WTC11 (cell line): ENCODE data around the gene PHYHIPL. TPM values are rescaled to one million over a fixed set of nuclear protein-coding genes. Genes with fewer than 3 reads are reported as not detected.

Experiments used
- ATAC-seq: fragments of 200-7000 bp; cut with Tn5 transposase; 2 replicates; pipeline ENCODE4 v1.10.0; 2021; ENCODE audit warnings: mild to moderate bottlenecking, moderate library complexity
- CTCF ChIA-PET: fragments of 300-600 bp; sonication (Branson Sonifier 250); formaldehyde crosslinking; loops from one replicate; lab custom pipeline; 2021; ENCODE audit warnings: antibody characterized with exemption; lab: Charles Lee
- POLR2A ChIA-PET: fragments of 350-600 bp; sonication (Branson Sonifier 250); formaldehyde crosslinking; loops from one replicate; lab custom pipeline; 2021; ENCODE audit warnings: antibody characterized with exemption; lab: Charles Lee
- DNase-seq: peaks from one replicate; pipeline ENCODE4 v3.0.0; 2021; ENCODE audit warnings: low spot score
- H3K27ac Mint-ChIP-seq: 2 replicates; pipeline ENCODE4 v1.8.0; 2021; ENCODE audit warnings: mixed read lengths
- H3K27me3 Mint-ChIP-seq: 2 replicates; pipeline ENCODE4 v1.8.0; 2021; ENCODE audit warnings: low read depth, mild to moderate bottlenecking, moderate library complexity, mixed read lengths
- H3K36me3 Mint-ChIP-seq: 2 replicates; pipeline ENCODE4 v1.8.0; 2021; ENCODE audit warnings: mixed read lengths
- H3K4me1 Mint-ChIP-seq: 2 replicates; pipeline ENCODE4 v1.8.0; 2022; ENCODE audit warnings: mixed read lengths
- H3K4me3 Mint-ChIP-seq: 2 replicates; pipeline ENCODE4 v1.8.0; 2021; ENCODE audit warnings: mild to moderate bottlenecking, moderate library complexity, mixed read lengths
- H3K9me3 Mint-ChIP-seq: 2 replicates; pipeline ENCODE4 v1.8.0; 2021; ENCODE audit warnings: mixed read lengths
- CREM ChIP-seq: sonication (generic); formaldehyde crosslinking; IDR thresholded peaks from 2 replicates; pipeline ENCODE4 v1.8.1; 2022; ENCODE audit warnings: mild to moderate bottlenecking, missing genetic modification reagents, moderate library complexity
- E2F4 ChIP-seq: sonication (generic); formaldehyde crosslinking; IDR thresholded peaks from 2 replicates; pipeline ENCODE4 v1.8.1; 2022; ENCODE audit warnings: low read depth, mild to moderate bottlenecking, moderate library complexity, missing genetic modification reagents, borderline replicate concordance
- ERG ChIP-seq: fragments of 250-450 bp; sonication (Bioruptor Pico); IDR thresholded peaks from 2 replicates; pipeline ENCODE4 v1.8.0; 2021; ENCODE audit warnings: mild to moderate bottlenecking
- JUN ChIP-seq: sonication (generic); formaldehyde crosslinking; IDR thresholded peaks from 2 replicates; pipeline ENCODE4 v1.8.0; 2023; ENCODE audit warnings: mild to moderate bottlenecking, missing genetic modification reagents
- MAX ChIP-seq: sonication (generic); formaldehyde crosslinking; IDR thresholded peaks from 2 replicates; pipeline ENCODE4 v1.8.0; 2022; ENCODE audit warnings: mild to moderate bottlenecking, missing genetic modification reagents
- MXD4 ChIP-seq: fragments of 250-450 bp; sonication (Bioruptor Pico); IDR thresholded peaks from 2 replicates; pipeline ENCODE4 v1.8.0; 2021; ENCODE audit warnings: mild to moderate bottlenecking, moderate library complexity, borderline replicate concordance
- NR1H2 ChIP-seq: sonication (generic); formaldehyde crosslinking; IDR thresholded peaks from 2 replicates; pipeline ENCODE4 v1.9.0; 2021; ENCODE audit warnings: mild to moderate bottlenecking, moderate library complexity, missing genetic modification reagents
- NR3C1 ChIP-seq: sonication (generic); formaldehyde crosslinking; conservative IDR thresholded peaks from 2 replicates; pipeline ENCODE4 v1.8.1; 2023; ENCODE audit warnings: low read depth, mild to moderate bottlenecking, missing genetic modification reagents
- PREB ChIP-seq: sonication (generic); formaldehyde crosslinking; IDR thresholded peaks from 2 replicates; pipeline ENCODE4 v1.8.1; 2022; ENCODE audit warnings: mild to moderate bottlenecking, missing genetic modification reagents, moderate library complexity, borderline replicate concordance
- SP1 ChIP-seq: sonication (generic); formaldehyde crosslinking; conservative IDR thresholded peaks from 2 replicates; pipeline ENCODE4 v1.8.1; 2022; ENCODE audit warnings: missing genetic modification reagents
- ZNF138 ChIP-seq: sonication (generic); formaldehyde crosslinking; conservative IDR thresholded peaks from 2 replicates; pipeline ENCODE4 v1.8.1; 2022; ENCODE audit warnings: mild to moderate bottlenecking, moderate library complexity, missing genetic modification reagents
- ZNF532 ChIP-seq: fragments of 250-450 bp; sonication (Bioruptor Pico); IDR thresholded peaks from 2 replicates; pipeline ENCODE4 v1.9.0; 2021; ENCODE audit warnings: mild to moderate bottlenecking, borderline replicate concordance
- ZSCAN18 ChIP-seq: fragments of 250-450 bp; sonication (Bioruptor Pico); IDR thresholded peaks from 2 replicates; pipeline ENCODE4 v2.1.2; 2022; ENCODE audit warnings: mild to moderate bottlenecking, moderate library complexity
- total RNA-seq: library from RNA; stranded (reverse); gene quantifications from 3 replicates; pipeline ENCODE4 v1.2.3, GENCODE V29; 2021

PHYHIPL gene
- total RNA-seq, 1 experiment from 2014 or later: 0.13 TPM

GRCh38 chr10:59283456-59284091, 107.1 kb downstream of the PHYHIPL start (continued):
- no peak for TF ChIP-seq E2F4 (CRISPR knock-in tag)

GRCh38 chr10:59284118-59284975, 107.9 kb downstream of the PHYHIPL start:
- Mint-ChIP-seq H3K27me3 (no peaks in the 10 kb centered on the region; the same call in 1 of the 2 replicates), H3K4me1 (peaks cover 22% of the 10 kb centered on the region), H3K9me3 (no peaks in the 10 kb centered on the region; the same call in 1 of the 2 replicates), H3K36me3 (no peaks in the 10 kb centered on the region), H3K4me3 (no peak overlapping the region), H3K27ac (no peak overlapping the region)
- TF ChIP-seq PREB (CRISPR knock-in tag): no peak
- TF ChIP-seq ZNF532: no peak
- no peak for TF ChIP-seq MAX (CRISPR knock-in tag)
- TF ChIP-seq ERG (CRISPR knock-in tag): no peak
- TF ChIP-seq ZNF138 (CRISPR knock-in tag): no peak
- no peak for TF ChIP-seq JUN (CRISPR knock-in tag)
- TF ChIP-seq SP1 (CRISPR knock-in tag): no peak
- no peak for TF ChIP-seq NR3C1 (CRISPR knock-in tag)
- no peak for TF ChIP-seq CREM (CRISPR knock-in tag)
- TF ChIP-seq MXD4 (CRISPR knock-in tag): no peak
- no peak for TF ChIP-seq NR1H2
- TF ChIP-seq ZSCAN18: no peak
- POLR2A ChIA-PET: no interaction called here
- CTCF ChIA-PET: no interaction called here
- no peak for DNase-seq
- ATAC-seq: no peak
